ENCODE measurements around the gene CASP3. TPM values are rescaled to one million over a fixed set of nuclear protein-coding genes. Genes with fewer than 3 reads are reported as not detected.

CASP3 gene
- total RNA-seq, 1 experiment from 2014 or later, result 107 TPM

- Mint-ChIP-seq H3K4me3 (no peak overlapping the region; a peak in 1 of 5 replicates), H3K27me3 (ENCODE audit: low read depth) (no peaks in the 10 kb centered on the region), H3K36me3 (ENCODE audit: insufficient read depth in 1 of 3, low read depth in 3 of 3) (peaks cover 5 to 8% (median 6%) of the 10 kb centered on the region in 3 experiments; a peak in 4 of 7 replicates), H3K9me3 (no peaks in the 10 kb centered on the region), H3K27ac (peak overlapping the region in 2 of 3 experiments; percentile 73 to 91; a peak in 5 of 7 replicates), H3K4me1 (peaks cover 11 to 12% of the 10 kb centered on the region in 2 experiments)
- Histone ChIP-seq H2BK5ac (ENCODE audit: insufficient read length, low read length) (no peak overlapping the region), H2AK5ac (ENCODE audit: insufficient read length, low read length) (no peak overlapping the region), H3K23ac (ENCODE audit: insufficient read length, low read depth, low read length) (no peak overlapping the region), H3K79me1 (ENCODE audit: insufficient read depth, low read depth, low read length, poor library complexity, severe bottlenecking) (no peaks in the 10 kb centered on the region), H3K23me2 (ENCODE audit: insufficient read length, low read depth, low read length, poor library complexity, severe bottlenecking) (no peaks in the 10 kb centered on the region), H3K4me1 (ENCODE audit: insufficient read depth, low read length) (no peaks in the 10 kb centered on the region), H2BK120ac (ENCODE audit: low read depth, low read length, poor library complexity, severe bottlenecking) (no peak overlapping the region), H2BK15ac (ENCODE audit: low read depth, low read length) (no peak overlapping the region), H4K91ac (ENCODE audit: insufficient read length, low read depth, low read length) (no peak overlapping the region), H3K4ac (ENCODE audit: low read depth, low read length) (no peak overlapping the region), H3K9me3 (ENCODE audit: control insufficient read depth, low read depth, low read length) (no peaks in the 10 kb centered on the region), H3K27ac (ENCODE audit: insufficient read length, low read depth, low read length) (no peak overlapping the region), H4K8ac (replicated peaks; ENCODE audit: insufficient read length, low read depth, low read length) (no peak overlapping the region), H3K18ac (ENCODE audit: insufficient read length, low read depth, low read length) (no peak overlapping the region), H3K79me2 (ENCODE audit: insufficient read depth, low read length) (no peaks in the 10 kb centered on the region), H3T11ph (ENCODE audit: low read length) (no peak overlapping the region), H2AFZ (ENCODE audit: low read length) (no peak overlapping the region), H3K56ac (ENCODE audit: insufficient read length, low read depth, low read length) (no peak overlapping the region), H3K4me2 (ENCODE audit: insufficient read depth, insufficient read length, low read length) (no peak overlapping the region), H4K20me1 (ENCODE audit: control insufficient read depth, insufficient read depth, insufficient read length) (no peaks in the 10 kb centered on the region), H3K9ac (ENCODE audit: extremely low read depth, insufficient read length, low read length) (no peak overlapping the region), H3K14ac (ENCODE audit: insufficient read depth, low read length) (no peak overlapping the region), H2BK12ac (ENCODE audit: insufficient read length, low read depth, low read length) (no peak overlapping the region), H3K27me3 (ENCODE audit: insufficient read depth, low read length) (no peaks in the 10 kb centered on the region), H2BK20ac (ENCODE audit: low read depth, low read length, poor library complexity, severe bottlenecking) (no peak overlapping the region), H4K5ac (ENCODE audit: insufficient read length, low read depth, low read length) (no peak overlapping the region)
- TF ChIP-seq CTCF (conservative IDR thresholded peaks at IDR 0.05), result no peak
- WGBS (ENCODE audit: extremely low coverage, insufficient read length, low lambda C conversion rate), result no CpG with 5 or more reads among the region's 3 CpGs
- DNase-seq, result no peak
Measured at GRCh38 chr4:184688005-184688404, 38.8 kb upstream of the CASP3 start.

Data from H9 (cell line).